Fibroblast of mammary gland (primary cell): ENCODE results near the gene CDCA7L.

Experiments
- DNase-seq: peaks from one replicate; pipeline ENCODE4 v3.0.0-alpha.2; 2010; ENCODE audit warnings: low read depth
- H3K4me3 ChIP-seq: 2 replicates; pipeline ENCODE4 v1.5.1; 2011; ENCODE audit warnings: low read depth, mild to moderate bottlenecking, low read length, moderate library complexity; ENCODE audit not compliant: control insufficient read depth
- CTCF ChIP-seq: conservative IDR thresholded peaks from 2 replicates; pipeline ENCODE4 v1.5.1; 2011; ENCODE audit warnings: low read depth, low read length, inconsistent platforms; ENCODE audit not compliant: control insufficient read depth, insufficient read depth

CDCA7L gene

GRCh38 chr7:21945454-21946221 lies at the start of gene CDCA7L:
TSS of gene CDCA7L (minus strand) at chr7:21945899. CDS start at chr7:21945804, 95 bp downstream.
- no peak for TF ChIP-seq CTCF
- DNase-seq, result peak; percentile 63
- H3K4me3 ChIP-seq, result peak within 1 kb of the TSS; percentile 61

- DNase-seq, result no peak
- H3K4me3 ChIP-seq, result no peak overlapping the region
- TF ChIP-seq CTCF, result no peak
Observed at GRCh38 chr7:21986096-21986495, 40.4 kb upstream of the CDCA7L start.

GRCh38 chr7:21984042-21984441 lies 38.3 kb upstream of the CDCA7L start:
- no peak overlapping the region for H3K4me3 ChIP-seq
- TF ChIP-seq CTCF, result no peak
- DNase-seq, result no peak

GRCh38 chr7:21983056-21983455 lies 37.4 kb upstream of the CDCA7L start:
- TF ChIP-seq CTCF, result no peak
- no peak overlapping the region for H3K4me3 ChIP-seq
- no peak for DNase-seq

GRCh38 chr7:21981524-21981923 lies 35.8 kb upstream of the CDCA7L start:
- no peak for TF ChIP-seq CTCF
- H3K4me3 ChIP-seq, result no peak overlapping the region
- DNase-seq, result no peak

- DNase-seq, result no peak
- no peak for TF ChIP-seq CTCF
- H3K4me3 ChIP-seq, result no peak overlapping the region
Observed at GRCh38 chr7:21980926-21981500, 35.3 kb upstream of the CDCA7L start.

GRCh38 chr7:21972397-21972784 lies 26.7 kb upstream of the CDCA7L start:
- no peak for TF ChIP-seq CTCF
- no peak for DNase-seq
- no peak overlapping the region for H3K4me3 ChIP-seq
